ENCODE measurements around the gene KIAA2012.

DNA sequence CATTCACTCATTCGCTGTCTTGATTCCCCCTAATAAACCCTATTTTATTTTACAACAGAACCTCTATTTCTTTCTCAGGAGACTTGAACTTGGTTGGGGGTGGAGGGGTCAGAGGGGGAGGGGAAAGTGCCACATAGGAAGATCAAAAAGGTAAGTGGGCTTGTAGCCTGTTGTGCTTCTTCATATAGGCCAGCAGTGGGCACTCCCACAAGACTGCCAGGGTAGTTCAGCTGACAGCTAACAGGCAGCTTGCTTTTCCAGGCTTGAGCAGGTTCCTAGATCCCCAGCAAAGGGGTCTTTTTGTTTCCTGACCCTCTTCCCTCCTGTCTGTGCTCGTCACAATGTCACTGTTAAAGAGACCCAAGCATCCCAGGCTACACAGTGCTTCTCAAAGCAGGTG, 829 bp upstream of the KIAA2012 start:
- TF ChIP-seq CTCF (IDR thresholded peaks at IDR 0.05; ENCODE audit: low read depth, low read length) (peak; percentile 30; the same call in 1 of the 2 replicates), EZH2phosphoT487 (IDR thresholded peaks at IDR 0.05; ENCODE audit: low read depth) (no peak)

All from OCI-LY3 (cell line).